Stomach (tissue), 9 donors: ENCODE data around the gene EIF4A2. TPM values are rescaled to one million over a fixed set of nuclear protein-coding genes. Genes with fewer than 3 reads are reported as not detected.

Source experiments
- DNase-seq, 2 donors: peaks; one replicate each; pipeline versions ENCODE4 v3.0.0 to v3.0.0-alpha.2; 2013 to 2019
- H3K27ac ChIP-seq, 5 donors: fragments of 200-600 bp in 4 of 5; sonication (generic) in 4 of 5; one replicate each; pipeline ENCODE4 v1.5.1; 2013 to 2019; ENCODE audit warnings: mild to moderate bottlenecking in 1 of 5, moderate library complexity in 1 of 5
- H3K27me3 ChIP-seq, 3 donors: fragments of 200-600 bp; sonication (generic); one replicate each; pipeline ENCODE4 v1.5.1; 2017 to 2019; ENCODE audit warnings: mixed run types in 1 of 3
- H3K36me3 ChIP-seq, 4 donors: fragments of 200-600 bp; sonication (generic); 1 replicate in 3 of 4; 2 replicates in 1 of 4; pipeline ENCODE4 v1.5.1; 2016 to 2019
- H3K4me1 ChIP-seq, 4 donors: fragments of 200-600 bp; sonication (generic); one replicate each; pipeline ENCODE4 v1.5.1; 2016 to 2019
- H3K4me3 ChIP-seq, 4 donors: fragments of 200-600 bp; sonication (generic) in 3 of 4; one replicate each; pipeline ENCODE4 v1.5.1; 2016 to 2019; ENCODE audit warnings: mild to moderate bottlenecking in 1 of 4
- H3K9me3 ChIP-seq, 4 donors: fragments of 200-600 bp; sonication (generic); one replicate each; pipeline ENCODE4 v1.5.1; 2016 to 2019
- CTCF ChIP-seq, 7 experiments: fragments of 450-650 bp in 4 of 7; fragments of 200-600 bp in 3 of 7; sonication (generic) in 3 of 7; IDR thresholded peaks; one replicate each; pipeline ENCODE4 v1.5.1; 2016 to 2019; ENCODE audit warnings: antibody characterized with exemption in 7 of 7, control low read depth in 2 of 7, mild to moderate bottlenecking in 1 of 7
- EP300 ChIP-seq: sonication (generic); formaldehyde crosslinking; IDR thresholded peaks from one replicate; pipeline ENCODE4 v1.6.1; 2017; ENCODE audit warnings: antibody characterized with exemption
- POLR2A ChIP-seq, 4 donors: fragments of 450-650 bp; IDR thresholded peaks; one replicate each; pipeline ENCODE4 v1.6.1; 2016; ENCODE audit warnings: antibody characterized with exemption in 4 of 4, control low read depth in 2 of 4, mild to moderate bottlenecking in 1 of 4, moderate library complexity in 1 of 4
- POLR2AphosphoS5 ChIP-seq, 3 donors: sonication (generic); formaldehyde crosslinking; IDR thresholded peaks; one replicate each; pipeline ENCODE4 v1.6.1; 2016; ENCODE audit warnings: antibody characterized with exemption in 3 of 3
- WGBS, 5 donors: extraction: QIAGEN DNeasy Blood & Tissue Kit in 3 of 5; methylation state at CpG; one replicate each; pipeline versions ENCODE4 v1.1.5 to v1.1.7; 2013 to 2018; 5-methylcytosine and 5-hydroxymethylcytosine counted together
- intact Hi-C: fragments of 100-400 bp; cut with DNase I; formaldehyde crosslinking; loops from one replicate; pipeline ENCODE4 v1.15.1; 2023; ENCODE audit warnings: low total_unique reads
- polyA plus RNA-seq, 3 donors: library from polyadenylated mRNA; stranded (reverse); fragments of 200-250 nt; gene quantifications; one replicate each; pipeline ENCODE4 v1.2.3, GENCODE V29; 2013
- total RNA-seq, 5 donors: library from RNA; depleted of rRNA; stranded (reverse); fragments of >200 nt; gene quantifications; one replicate each; pipeline versions ENCODE4 v1.1.0 to v1.2.3, GENCODE V29; 2014 to 2016
- donor health status: healthy with polysubstance abuse.
- donor health status: Bipolar disorder and iron deficiency.
- donor health status: healthy.

Gene EIF4A2
- total and polyA plus RNA-seq, 8 donors, result 165 to 1,058 (median 391) TPM

GRCh38 chr3:186746008-186746407 is 37.4 kb upstream of the EIF4A2 start:
- peak overlapping the region in 4 of 5 donors; percentile 33 to 70 (median 42) for H3K27ac ChIP-seq
- H3K9me3 ChIP-seq, result no peaks in the 10 kb centered on the region
- peaks cover 0 to 18% (median 4%) of the 10 kb centered on the region in 4 donors for H3K4me1 ChIP-seq
- 11 to 22% (median 14%) methylated on average over 9 to 10 of the region's 10 CpGs for WGBS, 5 donors
- H3K27me3 ChIP-seq, result no peaks in the 10 kb centered on the region
- DNase-seq, result peak; percentile 42 to 93
- intact Hi-C loops, result no loop called here
- TF ChIP-seq CTCF (IDR thresholded peaks at IDR 0.05) (no peak), POLR2AphosphoS5 (IDR thresholded peaks at IDR 0.05) (peak in 1 of 3 donors; percentile 73)
- H3K36me3 ChIP-seq, result no peaks in the 10 kb centered on the region
- no peak overlapping the region for H3K4me3 ChIP-seq

- intact Hi-C loops, result no loop called here
- peaks cover 0 to 15% (median 2%) of the 10 kb centered on the region in 4 donors for H3K4me1 ChIP-seq
- no peaks in the 10 kb centered on the region for H3K9me3 ChIP-seq
- H3K36me3 ChIP-seq, result no peaks in the 10 kb centered on the region
- H3K27ac ChIP-seq, result no peak overlapping the region
- WGBS, 5 donors, result 93 to 99% (median 98%) methylated on average over 2 of the region's 2 CpGs
- no peak for TF ChIP-seq CTCF (IDR thresholded peaks at IDR 0.05)
- TF ChIP-seq EP300, result no peak
- TF ChIP-seq POLR2A (IDR thresholded peaks at IDR 0.05), result no peak
- TF ChIP-seq POLR2AphosphoS5 (IDR thresholded peaks at IDR 0.05), result no peak
- no peak overlapping the region for H3K4me3 ChIP-seq
- H3K27me3 ChIP-seq, result no peaks in the 10 kb centered on the region
- DNase-seq, result no peak
Observed at GRCh38 chr3:186750316-186750715, 33.1 kb upstream of the EIF4A2 start.

GRCh38 chr3:186751480-186751879 is 31.9 kb upstream of the EIF4A2 start:
- no peaks in the 10 kb centered on the region for H3K9me3 ChIP-seq
- intact Hi-C loops, result no loop called here
- H3K27me3 ChIP-seq, result no peaks in the 10 kb centered on the region
- H3K27ac ChIP-seq, result peak overlapping the region; percentile 20 to 81 (median 57)
- no peak for DNase-seq
- WGBS, 5 donors, result 45 to 56% (median 51%) methylated on average over 3 of the region's 3 CpGs
- TF ChIP-seq CTCF (IDR thresholded peaks at IDR 0.05), result no peak
- TF ChIP-seq POLR2AphosphoS5 (IDR thresholded peaks at IDR 0.05), result no peak
- TF ChIP-seq POLR2A (IDR thresholded peaks at IDR 0.05), result no peak
- H3K36me3 ChIP-seq, result no peaks in the 10 kb centered on the region
- H3K4me1 ChIP-seq, result peaks cover 0 to 15% (median 0%) of the 10 kb centered on the region in 4 donors
- H3K4me3 ChIP-seq, result no peak overlapping the region

- DNase-seq, result no peak
- Histone ChIP-seq H3K4me1 (peaks cover 0 to 15% (median 0%) of the 10 kb centered on the region in 4 donors), H3K9me3 (no peaks in the 10 kb centered on the region), H3K4me3 (no peak overlapping the region), H3K36me3 (no peaks in the 10 kb centered on the region), H3K27me3 (no peaks in the 10 kb centered on the region), H3K27ac (peak overlapping the region in 2 of 5 donors; percentile 72 to 81)
- 53 to 76% (median 72%) methylated on average over 7 of the region's 7 CpGs for whole genome bisulfite sequencing, 5 donors
- intact Hi-C loops, result no loop called here
- TF ChIP-seq POLR2A (IDR thresholded peaks at IDR 0.05) (no peak), EP300 (no peak), POLR2AphosphoS5 (IDR thresholded peaks at IDR 0.05) (no peak), CTCF (IDR thresholded peaks at IDR 0.05) (no peak)
Observed at GRCh38 chr3:186754006-186754405, 29.4 kb upstream of the EIF4A2 start.
